ENCODE data around the gene OAS1.

Gene OAS1

DNA sequence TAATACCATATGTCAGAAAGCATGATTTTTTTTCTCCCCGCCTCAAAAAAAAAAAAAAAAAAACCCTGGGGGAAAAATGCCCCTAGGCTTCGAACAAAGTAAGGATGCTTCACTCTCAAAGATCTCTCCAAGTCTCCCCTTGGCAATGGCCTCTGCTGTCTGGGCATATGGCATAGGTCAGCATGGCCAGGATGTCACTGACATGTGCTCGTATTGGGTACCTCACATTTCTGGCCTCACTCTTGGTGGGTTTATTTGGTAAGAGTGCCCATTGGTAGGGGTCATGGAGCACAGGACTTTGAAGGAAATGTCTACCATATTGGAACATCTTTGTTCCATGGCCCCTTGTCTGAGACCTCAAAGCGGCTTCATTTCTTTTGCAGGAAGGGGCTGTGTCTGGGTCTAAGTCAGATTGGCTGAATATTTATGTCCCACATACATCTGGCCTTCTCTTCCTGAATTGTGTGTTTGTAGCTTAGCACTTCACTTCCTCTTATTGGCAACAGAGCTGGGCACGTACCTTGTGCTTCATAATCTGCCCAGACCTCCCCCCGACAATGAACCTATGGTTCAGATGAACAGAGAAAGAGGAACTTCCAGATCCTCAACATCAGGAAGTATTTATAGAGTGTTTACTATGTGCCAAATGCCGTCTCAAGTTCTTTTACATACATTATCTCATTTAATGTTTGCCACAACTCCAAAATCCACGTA lies 36.3 kb upstream of the OAS1 start:
- TF ChIP-seq SPI1 (IDR thresholded peaks at IDR 0.05; ENCODE audit: low read depth, low read length), result peak; percentile 28; the same call in 1 of the 2 replicates
- TF ChIP-seq PAX5 (IDR thresholded peaks at IDR 0.05; ENCODE audit: insufficient read depth, low read length, severe bottlenecking), result no peak
- no peak for FAIRE-seq
- DNase-seq (ENCODE audit: insufficient read length, low spot score), result no peak

DNA sequence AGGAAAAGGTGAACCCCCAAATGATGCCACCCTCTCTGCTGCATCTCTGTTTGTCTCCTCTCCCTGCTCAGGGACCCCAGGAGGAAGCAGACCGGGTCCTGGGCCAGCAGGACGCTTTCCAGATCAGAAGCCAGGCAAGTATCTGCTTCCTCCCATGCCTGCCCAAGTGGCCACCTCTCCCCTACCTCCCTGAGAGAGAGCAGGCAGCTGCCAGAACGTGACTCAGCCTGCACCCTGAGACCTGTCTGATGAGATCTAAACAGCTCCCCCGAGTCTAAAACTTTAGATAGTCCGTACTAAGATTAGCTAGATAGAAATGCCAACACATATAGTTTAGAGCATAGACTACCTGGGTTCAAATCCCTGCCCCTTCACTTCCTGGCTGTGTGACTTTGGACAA lies 31.2 kb upstream of the OAS1 start:
- FAIRE-seq, result no peak
- DNase-seq (ENCODE audit: insufficient read length, low spot score), result no peak
- no peak for TF ChIP-seq POU2F2 (IDR thresholded peaks at IDR 0.05; ENCODE audit: low read depth, low read length)

DNA sequence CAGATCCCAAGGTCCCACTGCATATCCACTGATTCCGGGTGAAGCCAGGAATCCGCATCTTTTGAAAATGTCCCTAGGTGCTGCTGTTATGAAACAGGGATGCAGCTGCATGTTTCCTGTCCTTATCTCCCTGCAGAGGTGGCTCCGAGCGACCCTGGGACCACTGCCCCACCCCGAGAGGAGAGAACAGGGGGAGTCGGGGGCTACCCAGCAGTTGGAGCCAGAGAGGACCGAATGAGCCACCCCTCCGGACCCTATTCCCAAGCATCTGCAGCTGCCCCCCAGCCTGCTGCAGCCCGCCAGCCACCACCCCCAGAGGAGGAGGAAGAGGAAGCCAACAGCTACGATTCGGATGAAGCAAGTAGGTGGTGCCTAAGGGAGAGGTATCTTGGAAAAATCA lies 30.3 kb upstream of the OAS1 start:
- FAIRE-seq, result no peak
- no peak for DNase-seq (ENCODE audit: insufficient read length, low spot score)
- no peak for TF ChIP-seq POU2F2 (IDR thresholded peaks at IDR 0.05; ENCODE audit: low read depth, low read length)
- TF ChIP-seq TAF1 (IDR thresholded peaks at IDR 0.05; ENCODE audit: low read depth, low read length), result no peak
- no peak for TF ChIP-seq SPI1 (IDR thresholded peaks at IDR 0.05; ENCODE audit: low read depth, low read length)
- TF ChIP-seq PAX5 (IDR thresholded peaks at IDR 0.05; ENCODE audit: insufficient read depth, low read length, severe bottlenecking), result no peak
- no peak for TF ChIP-seq POLR2A (IDR thresholded peaks at IDR 0.05; ENCODE audit: low read depth, low read length)
- no peak for TF ChIP-seq POLR2AphosphoS5 (IDR thresholded peaks at IDR 0.05; ENCODE audit: low read depth, low read length)

DNA sequence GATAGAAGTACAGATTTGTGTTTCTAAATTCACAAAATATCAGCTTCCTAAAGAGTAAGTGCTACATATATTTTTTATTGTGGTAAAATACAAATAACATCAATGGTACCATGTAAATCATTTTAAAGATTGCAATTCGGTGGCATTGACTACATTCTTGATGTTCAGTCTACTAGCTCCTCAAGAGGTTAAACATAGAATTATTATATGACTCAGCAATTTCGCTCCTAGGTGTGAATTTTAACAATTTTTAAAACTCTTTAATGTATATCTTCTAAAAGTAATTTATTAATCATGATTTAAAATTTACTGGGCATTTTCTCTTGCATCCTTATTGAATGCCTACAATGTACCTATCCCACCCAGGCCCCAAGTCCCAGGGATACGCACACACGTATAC lies 29.8 kb upstream of the OAS1 start:
- FAIRE-seq, result no peak
- TF ChIP-seq POLR2A (IDR thresholded peaks at IDR 0.05; ENCODE audit: low read depth, low read length), result no peak
- TF ChIP-seq TAF1 (IDR thresholded peaks at IDR 0.05; ENCODE audit: low read depth, low read length), result no peak
- TF ChIP-seq SPI1 (IDR thresholded peaks at IDR 0.05; ENCODE audit: low read depth, low read length), result no peak
- no peak for TF ChIP-seq POU2F2 (IDR thresholded peaks at IDR 0.05; ENCODE audit: low read depth, low read length)
- TF ChIP-seq POLR2AphosphoS5 (IDR thresholded peaks at IDR 0.05; ENCODE audit: low read depth, low read length), result no peak
- TF ChIP-seq PAX5 (IDR thresholded peaks at IDR 0.05; ENCODE audit: insufficient read depth, low read length, severe bottlenecking), result no peak

DNA sequence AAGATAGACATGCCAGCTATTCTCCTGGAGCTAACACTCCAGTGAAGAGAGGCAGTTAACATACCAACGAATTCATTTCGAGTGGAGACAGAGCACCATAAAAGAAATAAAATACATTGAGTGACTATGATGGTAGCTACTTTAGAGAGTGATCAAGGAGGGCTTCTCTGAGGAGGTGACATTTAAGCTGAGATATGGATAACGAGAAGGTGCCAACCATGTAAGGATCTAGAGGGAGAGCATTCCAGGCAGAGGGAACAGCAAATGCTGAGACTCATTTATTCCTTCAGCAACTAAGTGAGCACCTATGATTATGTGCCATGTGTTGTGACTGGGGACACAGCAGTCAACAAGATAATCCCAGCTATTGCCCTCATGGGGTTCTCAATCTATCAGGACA lies 28.3 kb upstream of the OAS1 start:
- TF ChIP-seq POLR2AphosphoS5 (IDR thresholded peaks at IDR 0.05; ENCODE audit: low read depth, low read length) (no peak), SPI1 (IDR thresholded peaks at IDR 0.05; ENCODE audit: low read depth, low read length) (no peak), TAF1 (IDR thresholded peaks at IDR 0.05; ENCODE audit: low read depth, low read length) (no peak), POLR2A (IDR thresholded peaks at IDR 0.05; ENCODE audit: low read depth, low read length) (no peak), POU2F2 (IDR thresholded peaks at IDR 0.05; ENCODE audit: low read depth, low read length) (no peak), PAX5 (IDR thresholded peaks at IDR 0.05; ENCODE audit: insufficient read depth, low read length, severe bottlenecking) (no peak)
- no peak for DNase-seq (ENCODE audit: insufficient read length, low spot score)
- no peak for FAIRE-seq

More for the DNA sequence above, 29.8 kb upstream of the OAS1 start:
- DNase-seq (ENCODE audit: insufficient read length, low spot score), result no peak

DNA sequence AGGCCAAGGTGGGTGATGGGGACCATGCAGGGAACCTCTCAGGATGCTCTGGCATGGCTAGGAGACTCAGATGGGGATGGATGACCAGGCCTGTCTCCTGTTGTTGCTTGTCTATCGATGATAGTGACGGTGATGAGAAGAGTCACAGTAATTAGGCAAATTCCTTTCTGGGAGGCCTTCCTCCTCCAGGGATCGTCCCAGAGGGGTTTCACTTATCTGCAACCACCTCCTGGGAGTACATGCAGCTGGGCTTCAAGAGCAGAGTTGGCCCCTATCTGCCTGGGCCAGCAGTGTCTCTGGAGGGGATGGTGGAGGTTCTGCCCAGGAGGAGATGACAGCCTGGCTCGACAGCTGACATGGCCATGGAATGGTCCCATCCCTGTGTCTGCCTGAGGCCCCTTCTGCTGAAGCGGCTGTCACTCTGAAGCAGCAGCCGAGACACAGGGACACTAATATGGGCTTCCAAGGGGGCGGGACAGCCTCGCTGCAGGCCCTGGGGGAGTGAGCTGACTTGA lies 27.5 kb upstream of the OAS1 start:
- DNase-seq (ENCODE audit: insufficient read length, low spot score) (no peak), FAIRE-seq (no peak)
- TF ChIP-seq PAX5 (IDR thresholded peaks at IDR 0.05; ENCODE audit: insufficient read depth, low read length, severe bottlenecking), result no peak
- no peak for TF ChIP-seq POLR2AphosphoS5 (IDR thresholded peaks at IDR 0.05; ENCODE audit: low read depth, low read length)
- no peak for TF ChIP-seq POLR2A (IDR thresholded peaks at IDR 0.05; ENCODE audit: low read depth, low read length)
- TF ChIP-seq SPI1 (IDR thresholded peaks at IDR 0.05; ENCODE audit: low read depth, low read length), result no peak
- TF ChIP-seq TAF1 (IDR thresholded peaks at IDR 0.05; ENCODE audit: low read depth, low read length), result no peak
- no peak for TF ChIP-seq POU2F2 (IDR thresholded peaks at IDR 0.05; ENCODE audit: low read depth, low read length)

DNA sequence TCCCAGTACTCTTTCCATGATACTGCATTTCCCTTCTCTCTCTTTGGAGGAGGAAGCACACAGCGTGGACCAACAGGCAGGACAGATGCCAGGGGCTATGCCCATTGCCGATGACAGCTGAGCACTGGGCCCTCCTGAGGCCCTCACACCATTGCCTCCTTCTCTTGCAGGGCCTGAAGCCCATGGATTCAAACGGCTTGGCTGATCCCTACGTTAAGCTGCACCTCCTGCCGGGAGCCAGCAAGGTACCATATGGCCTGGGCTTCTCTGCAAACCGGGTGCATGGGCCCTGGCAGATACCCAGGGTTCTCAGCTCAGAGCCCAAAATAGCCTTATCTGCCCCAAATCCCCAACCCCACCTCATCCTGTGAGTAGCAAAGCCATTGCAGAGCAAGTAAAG lies 25.2 kb upstream of the OAS1 start:
- no peak for DNase-seq (ENCODE audit: insufficient read length, low spot score)
- TF ChIP-seq POLR2AphosphoS5 (IDR thresholded peaks at IDR 0.05; ENCODE audit: low read depth, low read length) (no peak), PAX5 (IDR thresholded peaks at IDR 0.05; ENCODE audit: insufficient read depth, low read length, severe bottlenecking) (no peak), TAF1 (IDR thresholded peaks at IDR 0.05; ENCODE audit: low read depth, low read length) (no peak), POU2F2 (IDR thresholded peaks at IDR 0.05; ENCODE audit: low read depth, low read length) (no peak), SPI1 (IDR thresholded peaks at IDR 0.05; ENCODE audit: low read depth, low read length) (no peak), POLR2A (IDR thresholded peaks at IDR 0.05; ENCODE audit: low read depth, low read length) (no peak)

DNA sequence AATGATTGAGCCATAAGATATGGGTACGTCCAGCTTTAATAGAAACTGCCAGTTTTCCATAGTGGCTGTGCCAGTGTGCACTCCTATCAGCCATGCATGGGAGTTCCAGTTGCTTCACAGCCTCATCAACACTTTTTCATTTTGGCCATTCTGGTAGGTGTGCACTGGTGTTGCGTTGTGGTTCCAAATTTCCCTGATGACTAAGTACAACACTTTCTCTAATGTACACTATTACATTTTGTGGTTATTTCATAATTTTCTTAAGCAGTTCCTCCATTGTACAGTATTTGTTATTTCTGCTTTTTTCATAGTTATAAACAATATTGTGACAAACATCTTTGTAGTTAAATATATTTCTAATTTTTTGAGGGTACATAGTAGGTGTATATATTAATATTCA lies 21.5 kb upstream of the OAS1 start:
- TF ChIP-seq SPI1 (IDR thresholded peaks at IDR 0.05; ENCODE audit: low read depth, low read length) (no peak), POLR2AphosphoS5 (IDR thresholded peaks at IDR 0.05; ENCODE audit: low read depth, low read length) (no peak), POLR2A (IDR thresholded peaks at IDR 0.05; ENCODE audit: low read depth, low read length) (no peak), PAX5 (IDR thresholded peaks at IDR 0.05; ENCODE audit: insufficient read depth, low read length, severe bottlenecking) (no peak), POU2F2 (IDR thresholded peaks at IDR 0.05; ENCODE audit: low read depth, low read length) (no peak), TAF1 (IDR thresholded peaks at IDR 0.05; ENCODE audit: low read depth, low read length) (no peak)
- no peak for FAIRE-seq
- no peak for DNase-seq (ENCODE audit: insufficient read length, low spot score)

More for the DNA sequence above, 25.2 kb upstream of the OAS1 start:
- FAIRE-seq, result no peak

DNA sequence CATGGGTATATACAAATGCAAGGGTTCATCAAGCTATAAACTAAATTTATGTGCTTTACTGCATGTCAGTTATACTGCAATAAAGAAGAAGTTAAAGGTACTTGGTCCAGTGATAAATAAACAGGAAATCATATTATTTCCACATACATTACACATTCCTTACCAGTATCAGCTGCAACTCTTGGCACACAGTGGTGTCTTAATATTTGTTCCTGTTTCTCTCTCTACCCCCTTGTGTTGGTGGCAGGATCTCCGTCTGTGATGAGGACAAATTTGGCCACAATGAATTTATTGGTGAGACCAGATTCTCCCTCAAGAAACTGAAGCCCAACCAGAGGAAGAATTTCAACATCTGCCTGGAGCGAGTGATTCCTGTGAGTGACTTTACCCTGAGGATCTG lies 19.2 kb upstream of the OAS1 start:
- FAIRE-seq (no peak), DNase-seq (ENCODE audit: insufficient read length, low spot score) (no peak)
- no peak for TF ChIP-seq POU2F2 (IDR thresholded peaks at IDR 0.05; ENCODE audit: low read depth, low read length)
- no peak for TF ChIP-seq POLR2AphosphoS5 (IDR thresholded peaks at IDR 0.05; ENCODE audit: low read depth, low read length)
